Stimulated activated naive CD8-positive, alpha-beta T cell treated with anti-CD3 and anti-CD28 coated beads, Interleukin-15, amount 100 ng/mL, for 72 hours (primary cell): ENCODE results near the gene COQ8A.

Experiments
- ATAC-seq: fragments of 150-1000 bp; cut with Tn5 transposase; 2 replicates; pipeline ENCODE4 v1.10.0; 2021; ENCODE audit warnings: mild to moderate bottlenecking, moderate library complexity
- DNase-seq, 2 donors: peaks; one replicate each; pipeline ENCODE4 v3.0.0; 2021 to 2022
- H3K27ac Mint-ChIP-seq, 2 donors: one replicate each; pipeline ENCODE4 v1.8.0; 2022; ENCODE audit warnings: mild to moderate bottlenecking in 2 of 2, mixed read lengths in 2 of 2, moderate library complexity in 2 of 2
- H3K27me3 Mint-ChIP-seq: one replicate; pipeline ENCODE4 v1.8.0; 2022; ENCODE audit warnings: mixed read lengths
- H3K4me1 Mint-ChIP-seq: one replicate; pipeline ENCODE4 v1.8.0; 2022; ENCODE audit warnings: mild to moderate bottlenecking, mixed read lengths
- H3K4me3 Mint-ChIP-seq, 2 donors: one replicate each; pipeline ENCODE4 v1.8.0; 2022; ENCODE audit warnings: mild to moderate bottlenecking in 2 of 2, mixed read lengths in 2 of 2, moderate library complexity in 1 of 2
- H3K9me3 Mint-ChIP-seq, 2 donors: one replicate each; pipeline ENCODE4 v1.8.0; 2022; ENCODE audit warnings: mixed read lengths in 2 of 2

Gene COQ8A

GRCh38 chr1:226940029-226940805, at the start of gene COQ8A:
COQ8A (plus strand) TSS chr1:226940294; CDS start chr1:226961386, 21,092 bp downstream.
- H3K27me3 Mint-ChIP-seq: no peaks in the 10 kb centered on the region
- peaks cover 5 to 6% of the 10 kb centered on the region in 2 donors for H3K9me3 Mint-ChIP-seq
- peaks cover 65% of the 10 kb centered on the region for H3K4me1 Mint-ChIP-seq
- ATAC-seq (peak; percentile 95), DNase-seq (peak; percentile 99 to 100)
- peak within 1 kb of the TSS; percentile 93 to 96 for H3K4me3 Mint-ChIP-seq
- peak within 1 kb of the TSS; percentile 98 to 99 for H3K27ac Mint-ChIP-seq

DNA sequence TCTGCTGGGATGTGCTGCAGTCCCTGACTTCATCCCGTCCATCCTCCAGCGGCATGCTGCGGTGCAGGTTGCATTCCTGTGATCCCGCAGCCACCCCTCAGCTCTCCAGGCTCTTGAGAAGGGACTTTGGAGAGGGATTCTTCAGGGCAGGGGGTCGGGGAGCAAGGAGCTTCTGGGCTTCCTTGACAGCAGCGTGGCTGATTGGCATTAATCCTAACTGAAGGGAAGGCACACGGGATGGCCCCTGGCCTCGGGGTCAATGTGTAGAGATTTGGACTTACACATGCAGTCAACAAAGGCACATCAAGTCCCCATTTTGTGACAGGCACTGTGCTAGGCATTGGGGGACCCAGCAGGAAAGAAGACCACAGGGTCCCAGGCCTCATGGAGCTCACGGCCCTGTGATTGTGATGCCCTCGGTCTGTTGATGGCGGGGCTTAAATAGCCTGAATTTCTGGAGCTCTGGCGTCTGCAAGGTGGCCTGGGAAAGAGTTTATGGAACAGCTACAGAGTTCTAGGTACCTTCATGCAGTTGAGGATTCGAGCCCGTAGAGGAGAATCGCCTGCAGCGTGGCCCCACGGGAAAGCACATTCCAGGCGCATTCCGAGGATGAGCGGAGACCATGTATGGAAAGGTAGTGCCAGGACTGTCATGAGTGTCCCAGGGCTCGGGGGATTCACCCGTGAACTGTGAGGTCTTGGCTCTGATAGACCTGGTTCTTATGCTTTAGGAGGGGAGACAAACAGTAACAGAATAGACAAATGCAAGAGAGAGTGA, 49.6 kb upstream of the COQ8A start:
- Mint-ChIP-seq H3K4me3 (no peak overlapping the region), H3K4me1 (peaks cover 13% of the 10 kb centered on the region), H3K27ac (no peak overlapping the region), H3K9me3 (no peaks in the 10 kb centered on the region), H3K27me3 (no peaks in the 10 kb centered on the region)
- ATAC-seq (no peak), DNase-seq (no peak)

DNA sequence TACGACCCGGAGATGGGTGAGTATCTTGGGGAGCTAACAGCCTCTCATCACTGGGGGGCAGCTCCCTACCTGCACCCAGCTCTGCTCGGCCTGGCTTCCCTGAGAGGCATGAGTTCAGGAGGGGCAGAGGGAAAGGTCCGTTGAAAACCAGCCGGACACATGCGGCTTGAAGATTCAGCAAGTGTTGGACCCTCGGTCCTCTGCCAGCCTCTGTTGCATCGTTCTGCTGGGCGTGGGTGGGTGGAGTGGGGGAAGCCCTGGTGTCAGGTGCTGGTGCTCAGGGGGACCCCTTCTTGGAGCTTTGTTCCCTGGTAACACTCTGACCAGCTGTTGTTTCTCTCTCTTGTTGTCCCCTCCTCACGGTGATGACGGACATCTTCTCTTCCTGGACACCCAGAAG, 48.7 kb upstream of the COQ8A start:
- DNase-seq (no peak), ATAC-seq (no peak)
- peaks cover 5% of the 10 kb centered on the region for H3K4me1 Mint-ChIP-seq
- H3K4me3 Mint-ChIP-seq: no peak overlapping the region
- no peaks in the 10 kb centered on the region for H3K27me3 Mint-ChIP-seq
- H3K9me3 Mint-ChIP-seq: no peaks in the 10 kb centered on the region
- H3K27ac Mint-ChIP-seq: no peak overlapping the region

GRCh38 chr1:226891846-226892523, 48.1 kb upstream of the COQ8A start:
- ATAC-seq (peak; percentile 26), DNase-seq (no peak)
- H3K4me3 Mint-ChIP-seq: no peak overlapping the region
- H3K9me3 Mint-ChIP-seq: no peaks in the 10 kb centered on the region
- H3K27me3 Mint-ChIP-seq: no peaks in the 10 kb centered on the region
- H3K4me1 Mint-ChIP-seq: no peaks in the 10 kb centered on the region
- H3K27ac Mint-ChIP-seq: peak overlapping the region in 1 of 2 donors; percentile 18

DNA sequence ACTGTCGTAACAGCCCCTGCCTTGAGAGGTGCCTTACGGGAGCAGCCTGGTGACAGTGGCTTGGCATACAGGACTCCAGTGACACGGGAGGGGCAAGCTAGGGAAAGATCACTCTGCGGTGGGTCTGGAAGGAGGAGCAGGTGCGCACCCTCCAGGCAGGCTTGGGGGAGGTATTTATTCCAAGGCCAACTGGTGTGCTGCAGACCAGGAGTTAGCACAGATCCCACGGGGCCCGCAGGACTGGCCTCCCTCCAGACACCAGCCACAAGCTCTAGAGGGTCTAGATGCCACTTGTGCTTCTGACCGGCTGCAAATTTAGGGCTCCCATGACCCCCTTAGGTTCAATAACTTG, 47.6 kb upstream of the COQ8A start:
- H3K27me3 Mint-ChIP-seq: no peaks in the 10 kb centered on the region
- H3K9me3 Mint-ChIP-seq: no peaks in the 10 kb centered on the region

GRCh38 chr1:226893936-226894335, 46.2 kb upstream of the COQ8A start:
- H3K27ac Mint-ChIP-seq: no peak overlapping the region
- H3K4me3 Mint-ChIP-seq: no peak overlapping the region
- no peaks in the 10 kb centered on the region for H3K9me3 Mint-ChIP-seq
- DNase-seq (no peak), ATAC-seq (no peak)
- no peaks in the 10 kb centered on the region for H3K27me3 Mint-ChIP-seq
- no peaks in the 10 kb centered on the region for H3K4me1 Mint-ChIP-seq

More for the DNA sequence above, 47.6 kb upstream of the COQ8A start:
- Mint-ChIP-seq H3K4me3 (no peak overlapping the region), H3K27ac (no peak overlapping the region), H3K4me1 (no peaks in the 10 kb centered on the region)
- DNase-seq (no peak), ATAC-seq (no peak)

DNA sequence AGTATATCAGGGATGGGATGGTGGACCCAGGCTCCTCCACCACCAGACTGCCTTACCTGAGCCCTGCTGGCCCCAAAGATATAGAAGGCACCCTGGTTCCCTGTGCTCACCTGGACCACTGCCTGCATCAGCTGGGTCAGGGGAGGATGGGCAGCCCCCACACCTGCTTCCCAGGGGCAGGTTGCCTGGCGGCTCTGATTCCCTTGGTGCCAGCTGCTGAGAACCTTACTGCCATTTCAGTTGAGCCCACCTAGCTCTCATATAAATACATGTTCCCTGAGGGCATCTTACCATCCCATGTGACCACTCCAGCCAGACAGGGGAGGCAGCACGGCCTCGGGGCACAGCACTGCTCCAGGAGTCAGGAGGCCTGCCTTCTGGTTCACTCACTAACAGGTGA, 45.3 kb upstream of the COQ8A start:
- ATAC-seq: no peak
- Mint-ChIP-seq H3K27ac (no peak overlapping the region), H3K9me3 (no peaks in the 10 kb centered on the region), H3K4me1 (no peaks in the 10 kb centered on the region), H3K27me3 (no peaks in the 10 kb centered on the region), H3K4me3 (no peak overlapping the region)
- no peak for DNase-seq

- ATAC-seq (no peak), DNase-seq (no peak)
- Mint-ChIP-seq H3K4me1 (no peaks in the 10 kb centered on the region), H3K27ac (peak overlapping the region in 1 of 2 donors; percentile 48), H3K27me3 (no peaks in the 10 kb centered on the region), H3K9me3 (no peaks in the 10 kb centered on the region), H3K4me3 (no peak overlapping the region)
Measured at GRCh38 chr1:226895644-226896043, 44.5 kb upstream of the COQ8A start.

- H3K9me3 Mint-ChIP-seq: no peaks in the 10 kb centered on the region
- no peak overlapping the region for H3K4me3 Mint-ChIP-seq
- ATAC-seq (no peak), DNase-seq (no peak)
- no peaks in the 10 kb centered on the region for H3K4me1 Mint-ChIP-seq
- no peaks in the 10 kb centered on the region for H3K27me3 Mint-ChIP-seq
- H3K27ac Mint-ChIP-seq: no peak overlapping the region
Measured at GRCh38 chr1:226898246-226898645, 41.8 kb upstream of the COQ8A start.

DNA sequence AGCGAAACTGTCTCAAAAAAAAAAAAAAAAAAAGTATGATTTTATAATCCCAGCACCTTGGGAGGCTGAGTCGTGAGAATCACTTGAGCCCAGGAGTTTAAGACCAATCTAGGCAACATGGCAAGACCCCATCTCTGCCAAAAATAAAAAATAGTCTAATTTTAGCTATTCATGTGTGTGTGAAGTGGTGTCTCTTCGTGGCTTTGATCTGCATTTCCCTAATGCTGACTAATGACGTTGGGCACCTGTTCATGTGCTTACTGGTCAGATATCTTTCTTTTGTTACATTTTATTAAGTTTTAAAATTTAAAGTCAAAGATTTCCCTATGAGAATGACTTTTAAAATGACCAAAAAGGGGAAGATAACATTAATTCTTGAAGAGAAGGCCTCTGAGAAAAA, 38.7 kb upstream of the COQ8A start:
- DNase-seq: no peak
- no peak overlapping the region for H3K27ac Mint-ChIP-seq

GRCh38 chr1:226902601-226903000, 37.5 kb upstream of the COQ8A start:
- no peak overlapping the region for H3K4me3 Mint-ChIP-seq
- DNase-seq (no peak), ATAC-seq (no peak)
- H3K27me3 Mint-ChIP-seq: no peaks in the 10 kb centered on the region
- no peaks in the 10 kb centered on the region for H3K9me3 Mint-ChIP-seq
- no peak overlapping the region for H3K27ac Mint-ChIP-seq
- H3K4me1 Mint-ChIP-seq: no peaks in the 10 kb centered on the region

More for the DNA sequence above, 38.7 kb upstream of the COQ8A start:
- H3K9me3 Mint-ChIP-seq: no peaks in the 10 kb centered on the region
- H3K4me3 Mint-ChIP-seq: no peak overlapping the region
- no peak for ATAC-seq
- H3K4me1 Mint-ChIP-seq: no peaks in the 10 kb centered on the region
- H3K27me3 Mint-ChIP-seq: no peaks in the 10 kb centered on the region

GRCh38 chr1:226903819-226904716, 36.0 kb upstream of the COQ8A start:
- Mint-ChIP-seq H3K9me3 (no peaks in the 10 kb centered on the region), H3K27ac (no peak overlapping the region), H3K4me3 (no peak overlapping the region), H3K4me1 (no peaks in the 10 kb centered on the region), H3K27me3 (no peaks in the 10 kb centered on the region)
- ATAC-seq: no peak
- no peak for DNase-seq

- no peaks in the 10 kb centered on the region for H3K9me3 Mint-ChIP-seq
- no peak overlapping the region for H3K4me3 Mint-ChIP-seq
- ATAC-seq (no peak), DNase-seq (no peak)
- H3K27ac Mint-ChIP-seq: no peak overlapping the region
- H3K27me3 Mint-ChIP-seq: no peaks in the 10 kb centered on the region
- no peaks in the 10 kb centered on the region for H3K4me1 Mint-ChIP-seq
Measured at GRCh38 chr1:226904772-226905171, 35.3 kb upstream of the COQ8A start.

GRCh38 chr1:226908419-226908818, 31.7 kb upstream of the COQ8A start:
- ATAC-seq (no peak), DNase-seq (no peak)
- no peaks in the 10 kb centered on the region for H3K27me3 Mint-ChIP-seq
- H3K27ac Mint-ChIP-seq: no peak overlapping the region
- no peaks in the 10 kb centered on the region for H3K9me3 Mint-ChIP-seq
- H3K4me1 Mint-ChIP-seq: no peaks in the 10 kb centered on the region
- no peak overlapping the region for H3K4me3 Mint-ChIP-seq

DNA sequence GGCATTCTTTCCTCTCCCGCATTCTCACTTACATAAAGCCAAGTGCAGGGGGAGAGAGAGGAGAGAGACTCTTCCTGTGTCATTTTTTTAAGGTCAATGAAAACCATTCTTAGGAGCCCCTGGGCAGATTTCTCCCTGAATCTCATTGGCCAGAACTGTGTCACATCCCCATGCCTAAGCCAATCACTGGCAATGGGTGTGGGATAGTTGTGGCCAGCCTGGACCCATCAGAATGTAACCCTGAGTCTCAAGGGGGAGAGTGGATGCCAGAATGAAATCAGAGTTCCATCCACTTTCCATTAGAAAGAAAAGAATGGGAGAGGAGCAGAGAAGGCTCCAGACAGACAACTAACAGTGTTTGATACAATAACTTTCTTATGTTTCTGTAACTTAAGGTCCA, 31.2 kb upstream of the COQ8A start:
- no peak overlapping the region for H3K27ac Mint-ChIP-seq
- H3K4me3 Mint-ChIP-seq: no peak overlapping the region
- DNase-seq (no peak), ATAC-seq (no peak)
- no peaks in the 10 kb centered on the region for H3K9me3 Mint-ChIP-seq
- H3K4me1 Mint-ChIP-seq: no peaks in the 10 kb centered on the region
- H3K27me3 Mint-ChIP-seq: no peaks in the 10 kb centered on the region
